GM12873 (cell line): ENCODE measurements around the gene NPW.

ENCODE experiments used
- CTCF ChIP-seq: IDR thresholded peaks from 2 replicates; pipeline ENCODE4 v1.5.1; 2012; ENCODE audit warnings: low read depth, mild to moderate bottlenecking, moderate library complexity, low read length, control low read depth; ENCODE audit not compliant: insufficient read depth; ENCODE audit errors: missing control alignments

NPW gene

GRCh38 chr16:2044541-2044940 is 25.0 kb downstream of the NPW start:
- no peak for TF ChIP-seq CTCF

GRCh38 chr16:2045965-2046892 is 26.6 kb downstream of the NPW start:
- no peak for TF ChIP-seq CTCF

- no peak for TF ChIP-seq CTCF
Observed at GRCh38 chr16:2046893-2047329, 27.3 kb downstream of the NPW start.

- TF ChIP-seq CTCF: peak; percentile 9
Observed at GRCh38 chr16:2047330-2048115, 27.9 kb downstream of the NPW start, which contains the start of the genes NTHL1 and TSC2. TSS of gene NTHL1 (minus strand) at chr16:2047834. CDS start at chr16:2047823, 11 bp downstream. TSS of gene TSC2 (plus strand) at chr16:2047985. CDS start at chr16:2048616, 631 bp downstream.

GRCh38 chr16:2048116-2048543 is 28.5 kb downstream of the NPW start:
- TF ChIP-seq CTCF: no peak

GRCh38 chr16:2053211-2053610 is 33.6 kb downstream of the NPW start:
- TF ChIP-seq CTCF: no peak

- no peak for TF ChIP-seq CTCF
Observed at GRCh38 chr16:2053897-2054296, 34.3 kb downstream of the NPW start.
